GM18867 (cell line): ENCODE results near the gene LRRC46.

Experiments used
- ATAC-seq: cut with Tn5 transposase; IDR thresholded peaks from one replicate; pipeline ENCODE4 v1.9.1; 2021; ENCODE audit warnings: mild to moderate bottlenecking, moderate library complexity; ENCODE audit not compliant: unreplicated experiment

The LRRC46 gene

GRCh38 chr17:47831003-47831933, at the start of gene LRRC46, which contains the start of gene MRPL10:
LRRC46 (plus strand) TSS chr17:47831670; CDS start chr17:47831990, 320 bp downstream.
MRPL10 (minus strand) TSS chr17:47831541; CDS start chr17:47831511, 30 bp downstream.
- peak; percentile 77 for ATAC-seq

GRCh38 chr17:47785538-47786123, 45.8 kb upstream of the LRRC46 start:
- ATAC-seq = no peak

GRCh38 chr17:47789611-47790561, 41.6 kb upstream of the LRRC46 start:
- ATAC-seq = no peak

- no peak for ATAC-seq
These were observed 40.4 kb upstream of the LRRC46 start for GRCh38 chr17:47791025-47791424.

- no peak for ATAC-seq
These were observed 39.0 kb upstream of the LRRC46 start for GRCh38 chr17:47792457-47792856.

GRCh38 chr17:47792979-47793378, 38.5 kb upstream of the LRRC46 start:
- ATAC-seq = no peak

- ATAC-seq = no peak
These were observed 33.7 kb upstream of the LRRC46 start for GRCh38 chr17:47797797-47798196.

GRCh38 chr17:47800686-47801085, 30.8 kb upstream of the LRRC46 start:
- ATAC-seq = no peak

- ATAC-seq = no peak
These were observed 30.2 kb upstream of the LRRC46 start for GRCh38 chr17:47801176-47801765.

GRCh38 chr17:47801906-47802305, 29.6 kb upstream of the LRRC46 start:
- ATAC-seq = no peak

- peak; percentile 49 for ATAC-seq
These were observed 29.0 kb upstream of the LRRC46 start for GRCh38 chr17:47802341-47803022.

GRCh38 chr17:47803201-47803600, 28.3 kb upstream of the LRRC46 start:
- no peak for ATAC-seq

GRCh38 chr17:47803751-47804150, 27.7 kb upstream of the LRRC46 start:
- no peak for ATAC-seq

GRCh38 chr17:47804461-47804860, 27.0 kb upstream of the LRRC46 start:
- no peak for ATAC-seq

GRCh38 chr17:47806026-47806912, 25.2 kb upstream of the LRRC46 start:
- ATAC-seq = no peak

- ATAC-seq = no peak
These were observed 24.6 kb upstream of the LRRC46 start for GRCh38 chr17:47806913-47807255.

GRCh38 chr17:47807421-47807820, 24.0 kb upstream of the LRRC46 start:
- ATAC-seq = no peak

GRCh38 chr17:47808036-47808829, 23.2 kb upstream of the LRRC46 start:
- no peak for ATAC-seq
